HG03432 (cell line): ENCODE measurements around the gene ZNRD2.
"Not testable (repeated sequence)": the region's sequence is repeated elsewhere in the genome, so short reads cannot be mapped to it uniquely, and the experiment has no call there.

Experiments
- ATAC-seq: cut with Tn5 transposase; IDR thresholded peaks from one replicate; pipeline ENCODE4 v1.9.1; 2021; ENCODE audit warnings: mild to moderate bottlenecking, moderate library complexity; ENCODE audit not compliant: unreplicated experiment

ZNRD2 gene

GRCh38 chr11:65555693-65556231, 14.5 kb upstream of the ZNRD2 start:
- no peak for ATAC-seq

- no peak for ATAC-seq
Observed at GRCh38 chr11:65556470-65557279, 13.6 kb upstream of the ZNRD2 start.

- no peak for ATAC-seq
Observed at GRCh38 chr11:65557280-65558001, 12.8 kb upstream of the ZNRD2 start.

GRCh38 chr11:65558002-65558929, 12.0 kb upstream of the ZNRD2 start, which contains the start of gene LTBP3:
Gene LTBP3 (minus strand): TSS chr11:65558359. CDS start chr11:65557959, 400 bp downstream.
- no peak for ATAC-seq

GRCh38 chr11:65558930-65559509, 11.3 kb upstream of the ZNRD2 start:
- no peak for ATAC-seq

GRCh38 chr11:65559535-65559934, 10.7 kb upstream of the ZNRD2 start:
- no peak for ATAC-seq

GRCh38 chr11:65559951-65560537, 10.2 kb upstream of the ZNRD2 start:
- no peak for ATAC-seq

- no peak for ATAC-seq
Observed at GRCh38 chr11:65560555-65561418, 9.5 kb upstream of the ZNRD2 start.

GRCh38 chr11:65562020-65562419, 8.3 kb upstream of the ZNRD2 start:
- no peak for ATAC-seq

GRCh38 chr11:65562788-65563187, 7.5 kb upstream of the ZNRD2 start:
- ATAC-seq: no peak

- ATAC-seq: no peak
Observed at GRCh38 chr11:65563601-65564000, 6.7 kb upstream of the ZNRD2 start.

GRCh38 chr11:65564879-65565559, 5.3 kb upstream of the ZNRD2 start:
- ATAC-seq: not testable (repeated sequence)

GRCh38 chr11:65565624-65566453, 4.4 kb upstream of the ZNRD2 start:
- no peak for ATAC-seq

- peak; percentile 5 for ATAC-seq
Observed at GRCh38 chr11:65569164-65569972, 909 bp upstream of the ZNRD2 start.

- no peak for ATAC-seq
Observed at GRCh38 chr11:65571420-65571819, 1.1 kb downstream of the ZNRD2 start.

- no peak for ATAC-seq
Observed at GRCh38 chr11:65571940-65572339, 1.7 kb downstream of the ZNRD2 start.
